GM18861 (cell line): ENCODE results near the gene THSD4.
"Not testable (repeated sequence)": the region's sequence is repeated elsewhere in the genome, so short reads cannot be mapped to it uniquely, and the experiment has no call there.

Experiments
- ATAC-seq: cut with Tn5 transposase; IDR thresholded peaks from one replicate; pipeline ENCODE4 v1.9.1; 2021; ENCODE audit not compliant: unreplicated experiment

THSD4 gene

GRCh38 chr15:71252044-71252739 is 136.9 kb downstream of the THSD4 start:
- ATAC-seq: no peak

DNA sequence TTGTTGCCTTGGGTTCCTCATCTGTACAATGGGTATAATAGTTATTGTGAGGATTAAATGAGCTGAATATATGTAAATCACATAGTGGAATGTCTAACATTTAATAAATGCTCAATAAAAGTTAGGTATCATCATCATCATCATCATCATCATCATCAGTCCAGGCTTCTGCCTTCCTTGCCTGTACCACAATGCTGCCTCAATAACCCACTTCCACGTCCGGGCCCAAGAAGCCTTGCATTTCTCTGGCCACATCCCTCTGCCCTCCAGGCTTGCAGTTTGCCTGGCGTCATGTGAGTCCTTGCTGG is 137.4 kb downstream of the THSD4 start:
- no peak for ATAC-seq

DNA sequence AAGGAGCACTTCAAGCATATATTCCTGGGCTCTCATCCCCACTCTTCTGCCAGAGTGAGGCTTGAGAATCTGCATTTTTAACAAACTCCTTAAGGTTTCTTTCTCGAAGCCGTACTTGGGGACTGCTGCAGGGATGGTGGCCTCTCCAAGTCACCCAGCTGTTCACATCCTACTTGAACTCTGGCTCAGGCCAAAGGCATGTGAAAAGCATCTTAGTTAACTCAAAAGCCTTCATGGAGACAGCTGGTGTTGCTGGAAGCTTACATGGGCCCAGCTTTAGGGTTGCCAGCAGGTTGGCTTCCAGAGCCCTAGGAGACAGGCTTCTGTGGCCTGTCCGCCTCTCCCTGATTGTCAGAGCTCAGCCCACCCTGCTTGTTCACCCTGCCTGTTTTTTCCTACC is 139.2 kb downstream of the THSD4 start:
- no peak for ATAC-seq

DNA sequence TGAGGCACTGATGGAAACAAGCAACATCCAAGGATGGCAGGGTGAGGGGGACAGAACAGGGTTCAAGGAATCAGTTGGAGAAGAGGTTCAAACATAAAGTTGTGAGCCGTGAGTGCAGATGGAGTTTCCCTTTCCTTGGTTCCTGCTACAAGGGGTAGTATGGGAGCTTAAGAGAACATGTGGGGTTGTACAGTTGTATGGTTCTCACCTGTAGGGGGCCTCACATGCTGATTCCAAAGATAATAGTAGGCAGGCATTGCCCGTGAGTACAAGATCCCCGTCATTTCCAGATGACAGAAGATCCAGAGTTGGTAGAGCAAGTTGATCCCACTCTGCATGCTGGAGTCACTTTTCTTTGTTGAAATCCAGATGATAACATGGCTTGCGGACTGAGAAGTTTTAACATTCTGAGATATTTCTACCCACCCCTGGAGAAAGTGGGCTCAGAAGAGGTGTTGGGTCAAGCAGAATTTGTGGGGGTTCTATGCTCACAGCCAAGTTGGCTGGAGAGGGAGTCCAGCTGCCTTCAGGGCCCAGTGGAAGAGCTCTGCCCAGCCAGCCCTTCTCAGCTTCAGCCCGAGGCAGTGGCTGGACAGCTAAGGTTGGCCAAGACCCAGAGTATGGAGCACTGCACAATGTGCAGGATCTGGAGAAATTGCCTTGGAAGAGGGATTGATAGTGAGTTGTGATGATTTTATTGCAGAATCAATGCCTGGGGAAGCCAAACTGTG is 141.8 kb downstream of the THSD4 start:
- ATAC-seq: no peak

GRCh38 chr15:71259866-71260265 is 144.6 kb downstream of the THSD4 start:
- ATAC-seq: no peak

DNA sequence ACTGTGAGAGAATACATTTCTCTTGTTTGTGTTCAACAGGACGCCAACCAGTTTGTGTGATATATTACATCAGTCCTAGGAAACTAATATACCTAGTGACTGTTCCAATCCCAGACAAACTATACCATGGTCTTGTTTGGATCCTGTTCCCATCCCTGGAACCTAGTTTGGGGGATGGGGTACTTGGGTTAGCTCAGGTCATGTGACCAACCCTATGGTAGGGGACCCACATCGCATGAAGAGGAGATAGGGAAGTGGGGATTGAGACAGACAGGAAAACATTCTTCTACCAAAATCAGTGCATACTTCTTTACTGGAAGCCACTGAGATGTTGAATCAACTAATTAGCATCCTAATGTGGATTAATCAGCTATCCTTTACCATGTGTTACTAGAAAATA is 146.1 kb downstream of the THSD4 start:
- ATAC-seq: no peak

GRCh38 chr15:71261909-71262308 is 146.6 kb downstream of the THSD4 start:
- ATAC-seq: no peak

DNA sequence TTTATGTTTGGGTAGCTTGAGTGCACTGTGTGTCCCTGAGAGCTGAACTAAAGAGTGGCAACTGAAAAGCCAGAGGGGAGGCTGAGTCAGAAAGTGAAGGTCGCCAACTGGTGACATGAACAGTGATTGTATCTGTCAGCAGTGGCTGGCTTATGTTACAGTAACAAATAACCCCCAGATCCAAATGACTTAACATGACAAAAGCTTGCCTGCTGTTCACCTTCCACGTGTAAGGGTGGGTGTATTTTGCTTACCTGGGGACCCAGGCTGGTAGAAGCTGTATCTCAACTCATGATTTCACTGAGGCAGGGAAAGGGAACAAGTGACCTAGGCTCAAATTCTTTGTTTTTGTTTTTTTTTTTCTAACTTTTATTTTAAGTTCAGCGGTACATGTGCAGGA is 147.3 kb downstream of the THSD4 start:
- no peak for ATAC-seq

DNA sequence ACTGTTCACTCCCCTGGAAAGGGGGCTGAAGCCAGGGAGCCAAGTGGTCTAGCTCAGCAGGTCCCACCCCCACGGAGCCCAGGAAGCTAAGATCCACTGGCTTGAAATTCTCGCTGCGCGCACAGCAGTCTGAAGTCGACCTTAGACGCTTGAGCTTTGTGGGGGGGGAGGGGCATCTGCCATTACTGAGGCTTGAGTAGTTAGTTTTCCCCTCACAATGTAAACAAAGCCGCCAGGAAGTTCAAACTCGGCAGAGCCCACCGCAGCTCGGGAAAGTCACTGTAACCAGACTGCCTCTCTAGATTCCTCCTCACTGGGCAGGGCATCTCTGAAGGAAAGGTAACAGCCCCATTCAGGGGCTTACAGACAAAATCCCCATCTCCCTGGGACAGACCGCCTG is 150.3 kb downstream of the THSD4 start:
- ATAC-seq: not testable (repeated sequence)

DNA sequence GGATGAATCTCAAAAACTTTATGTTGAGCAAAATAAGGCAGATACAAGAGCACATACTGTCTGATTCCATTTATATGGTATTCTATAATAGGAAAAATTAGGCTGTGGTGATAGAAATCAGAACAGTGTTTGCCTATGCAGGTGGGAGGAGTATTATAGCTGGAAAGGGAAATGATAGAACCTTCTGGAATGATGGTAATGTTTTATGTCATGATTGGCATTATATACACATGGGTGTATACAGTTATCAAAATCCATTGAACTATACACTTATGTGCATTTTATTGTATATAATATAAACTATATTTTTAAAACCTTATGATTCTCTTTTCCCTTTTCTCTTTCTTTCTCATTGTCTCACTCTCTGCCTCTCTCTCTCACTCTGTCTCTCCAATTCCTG is 156.1 kb downstream of the THSD4 start:
- no peak for ATAC-seq

DNA sequence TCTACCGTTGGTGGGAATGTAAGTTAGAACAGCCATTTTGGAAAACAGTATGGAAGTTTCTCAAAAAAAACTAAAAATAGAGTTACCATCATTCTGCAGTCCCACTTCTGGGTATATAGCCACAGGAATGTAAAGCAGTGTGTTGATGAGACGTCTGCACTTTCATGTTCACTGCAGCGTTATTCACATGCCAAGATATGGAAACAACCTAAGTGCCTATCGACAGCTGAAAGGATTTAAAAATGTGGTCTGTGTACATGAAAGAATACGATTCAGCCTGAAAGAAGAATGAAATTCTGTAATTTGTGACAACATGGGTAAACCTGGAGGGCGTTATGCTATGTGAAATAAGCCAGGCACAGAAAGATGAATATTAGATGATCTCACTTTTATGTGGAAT is 157.7 kb downstream of the THSD4 start:
- no peak for ATAC-seq

DNA sequence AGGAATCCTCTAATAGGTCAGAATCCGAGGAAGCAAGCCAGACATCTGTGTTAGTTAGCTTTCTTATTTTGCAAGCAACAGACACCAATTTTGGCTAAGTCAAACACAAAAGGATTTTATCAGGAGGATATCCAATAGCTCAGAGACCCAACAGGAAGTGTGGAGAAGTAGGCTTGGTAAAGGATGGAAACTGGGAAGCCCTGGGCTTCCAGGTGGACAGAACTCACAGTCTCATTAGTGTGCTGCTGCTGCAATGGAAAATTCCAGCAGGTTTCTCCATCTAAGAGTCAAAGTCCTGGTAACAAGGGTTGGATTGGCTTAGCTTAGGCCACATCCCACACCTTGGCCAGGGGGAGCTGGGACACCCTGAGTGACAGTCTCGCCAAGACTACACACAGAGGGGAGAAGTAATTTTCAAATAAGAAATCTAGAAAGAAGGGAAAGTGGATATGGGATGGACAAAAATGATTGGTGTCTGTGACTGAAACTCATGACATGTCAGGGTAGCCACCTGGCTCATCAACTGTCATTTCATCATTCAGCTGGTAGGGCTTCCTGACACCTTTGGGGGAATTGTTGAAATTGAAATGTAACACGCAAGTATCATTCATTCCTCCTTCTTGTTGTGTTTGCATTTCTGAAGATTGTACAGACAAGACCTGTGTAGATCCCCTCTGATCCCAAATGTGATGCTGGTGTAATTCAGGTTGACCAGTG is 158.6 kb downstream of the THSD4 start:
- no peak for ATAC-seq

GRCh38 chr15:71274448-71274798 is 159.2 kb downstream of the THSD4 start:
- ATAC-seq: no peak

- no peak for ATAC-seq
These were observed 159.8 kb downstream of the THSD4 start for GRCh38 chr15:71275098-71275497.

DNA sequence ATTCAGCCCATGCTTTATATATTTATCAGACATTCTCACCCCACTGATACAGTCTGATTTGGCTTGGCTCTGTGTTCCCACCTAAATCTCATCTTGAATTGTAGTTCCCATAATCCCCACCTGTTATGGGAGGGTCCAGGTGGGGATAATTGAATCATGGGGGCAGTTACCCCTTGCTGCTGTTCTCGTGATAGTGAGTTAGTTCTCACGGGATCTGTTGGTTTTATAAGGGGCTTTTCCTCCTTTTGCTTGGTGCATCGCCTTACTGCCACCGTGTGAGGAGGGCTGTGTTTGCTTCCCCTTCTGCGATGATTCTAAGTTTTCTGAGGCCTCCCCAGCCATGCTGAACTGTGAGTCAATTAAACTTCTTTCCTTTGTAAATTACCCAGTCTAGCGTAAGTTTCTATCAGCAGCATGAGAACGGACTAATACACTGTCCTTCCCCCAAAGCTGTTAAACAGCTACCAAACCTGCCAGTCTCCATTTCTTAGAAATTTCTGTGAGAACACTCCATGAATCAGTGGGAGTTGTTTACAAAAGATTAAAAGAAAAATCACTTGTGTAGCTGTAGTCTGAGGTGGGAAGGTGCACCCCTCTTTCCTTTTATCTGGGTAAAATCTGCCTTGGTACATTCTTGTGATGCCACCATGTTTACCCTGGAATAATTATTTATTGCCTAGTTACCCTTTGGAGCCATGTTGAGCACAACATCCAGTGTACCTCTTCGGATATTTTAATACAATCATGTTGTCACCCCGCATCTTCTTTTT is 160.5 kb downstream of the THSD4 start:
- ATAC-seq: no peak

DNA sequence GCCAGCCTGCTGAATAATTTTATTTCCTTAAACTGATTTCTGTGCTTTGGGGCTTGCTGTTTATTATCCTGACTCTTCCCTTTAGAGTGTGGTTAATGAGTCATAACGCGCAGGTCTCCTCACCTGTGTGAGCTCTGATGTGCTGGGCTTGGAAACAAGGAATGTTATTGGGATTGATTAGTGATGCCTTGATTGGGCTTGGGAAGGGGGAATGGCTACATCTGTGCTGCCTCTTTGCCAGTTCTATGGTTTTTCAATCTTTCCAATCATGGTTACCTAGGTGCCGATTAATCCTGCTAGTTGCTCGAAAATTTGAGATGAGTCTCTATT is 161.0 kb downstream of the THSD4 start:
- ATAC-seq: no peak

- ATAC-seq: no peak
These were observed 163.9 kb downstream of the THSD4 start for GRCh38 chr15:71278989-71279756.

GRCh38 chr15:71279757-71280141 is 164.5 kb downstream of the THSD4 start:
- no peak for ATAC-seq

DNA sequence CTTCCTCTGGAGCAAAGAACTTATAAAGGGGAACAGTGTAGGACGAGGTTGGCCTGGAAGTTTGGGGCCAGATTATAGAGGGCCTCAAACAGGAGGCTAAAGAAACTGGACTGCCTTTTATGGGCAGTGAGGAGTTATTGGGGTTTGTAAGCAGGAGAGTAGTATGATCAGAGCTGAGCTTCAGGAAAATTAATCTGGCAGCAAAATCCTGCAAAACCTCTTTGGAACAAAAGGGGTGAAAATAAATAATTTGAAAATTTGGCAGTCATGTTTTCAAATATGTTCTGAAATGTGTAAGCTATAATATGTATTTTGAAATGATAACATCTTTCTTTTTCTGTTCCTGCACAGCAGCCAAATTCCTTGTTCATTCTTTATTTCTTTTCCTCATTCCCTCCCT is 164.9 kb downstream of the THSD4 start:
- no peak for ATAC-seq

GRCh38 chr15:71281256-71281655 is 166.0 kb downstream of the THSD4 start:
- no peak for ATAC-seq

- ATAC-seq: no peak
These were observed 166.8 kb downstream of the THSD4 start for GRCh38 chr15:71282076-71282475.
